ENCODE measurements around the gene NFKB1.
A peak's percentile ranks its signal among the peaks of the same experiment; 100 is the strongest.
"Not testable (repeated sequence)": the region's sequence is repeated elsewhere in the genome, so short reads cannot be mapped to it uniquely, and the experiment has no call there.

Gene NFKB1

DNA sequence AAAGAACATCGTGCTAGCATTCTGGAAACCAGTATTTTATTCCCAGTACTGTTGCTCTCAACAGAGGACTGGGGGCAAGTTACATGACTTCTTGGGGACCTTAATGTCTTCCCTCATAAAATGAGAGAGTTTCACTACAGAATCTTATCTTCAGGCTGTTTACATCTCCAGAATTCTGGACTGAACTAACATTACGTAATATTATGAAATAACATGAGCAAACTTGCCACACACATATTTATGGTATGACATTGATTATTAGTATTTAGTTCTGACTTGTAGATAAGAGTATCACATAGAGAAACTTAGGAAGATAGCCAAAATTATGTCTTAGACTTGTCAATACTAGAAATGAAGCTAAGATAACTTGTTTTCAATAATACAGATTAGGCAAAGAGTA, 68.0 kb downstream of the NFKB1 start:
- DNase-seq (ENCODE audit: low read depth in 1 of 2, low spot score in 1 of 2): peak in 1 of 2 experiments; percentile 38
- H3K27ac ChIP-seq (replicated peaks): no peak overlapping the region
- H3K4me3 ChIP-seq (replicated peaks; ENCODE audit: insufficient read depth, low read length): no peak overlapping the region
- no peaks in the 10 kb centered on the region for H3K27me3 ChIP-seq (ENCODE audit: insufficient read depth, poor library complexity, severe bottlenecking)
- TF ChIP-seq, protein P1, sequence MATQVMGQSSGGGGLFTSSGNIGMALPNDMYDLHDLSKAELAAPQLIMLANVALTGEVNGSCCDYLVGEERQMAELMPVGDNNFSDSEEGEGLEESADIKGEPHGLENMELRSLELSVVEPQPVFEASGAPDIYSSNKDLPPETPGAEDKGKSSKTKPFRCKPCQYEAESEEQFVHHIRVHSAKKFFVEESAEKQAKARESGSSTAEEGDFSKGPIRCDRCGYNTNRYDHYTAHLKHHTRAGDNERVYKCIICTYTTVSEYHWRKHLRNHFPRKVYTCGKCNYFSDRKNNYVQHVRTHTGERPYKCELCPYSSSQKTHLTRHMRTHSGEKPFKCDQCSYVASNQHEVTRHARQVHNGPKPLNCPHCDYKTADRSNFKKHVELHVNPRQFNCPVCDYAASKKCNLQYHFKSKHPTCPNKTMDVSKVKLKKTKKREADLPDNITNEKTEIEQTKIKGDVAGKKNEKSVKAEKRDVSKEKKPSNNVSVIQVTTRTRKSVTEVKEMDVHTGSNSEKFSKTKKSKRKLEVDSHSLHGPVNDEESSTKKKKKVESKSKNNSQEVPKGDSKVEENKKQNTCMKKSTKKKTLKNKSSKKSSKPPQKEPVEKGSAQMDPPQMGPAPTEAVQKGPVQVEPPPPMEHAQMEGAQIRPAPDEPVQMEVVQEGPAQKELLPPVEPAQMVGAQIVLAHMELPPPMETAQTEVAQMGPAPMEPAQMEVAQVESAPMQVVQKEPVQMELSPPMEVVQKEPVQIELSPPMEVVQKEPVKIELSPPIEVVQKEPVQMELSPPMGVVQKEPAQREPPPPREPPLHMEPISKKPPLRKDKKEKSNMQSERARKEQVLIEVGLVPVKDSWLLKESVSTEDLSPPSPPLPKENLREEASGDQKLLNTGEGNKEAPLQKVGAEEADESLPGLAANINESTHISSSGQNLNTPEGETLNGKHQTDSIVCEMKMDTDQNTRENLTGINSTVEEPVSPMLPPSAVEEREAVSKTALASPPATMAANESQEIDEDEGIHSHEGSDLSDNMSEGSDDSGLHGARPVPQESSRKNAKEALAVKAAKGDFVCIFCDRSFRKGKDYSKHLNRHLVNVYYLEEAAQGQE (IDR thresholded peaks at IDR 0.05; ENCODE audit: insufficient replicate concordance, low read depth): no peak

GRCh38 chr4:102570211-102570610, 69.1 kb downstream of the NFKB1 start:
- H3K27ac ChIP-seq (replicated peaks); DNase-seq (ENCODE audit: low read depth in 1 of 2, low spot score in 1 of 2); H3K4me3 ChIP-seq (replicated peaks; ENCODE audit: insufficient read depth, low read length); H3K27me3 ChIP-seq (ENCODE audit: insufficient read depth, poor library complexity, severe bottlenecking): not testable (repeated sequence)

- no peaks in the 10 kb centered on the region for H3K27me3 ChIP-seq (ENCODE audit: insufficient read depth, poor library complexity, severe bottlenecking)
- H3K4me3 ChIP-seq (replicated peaks; ENCODE audit: insufficient read depth, low read length): no peak overlapping the region
- TF ChIP-seq, protein P2, sequence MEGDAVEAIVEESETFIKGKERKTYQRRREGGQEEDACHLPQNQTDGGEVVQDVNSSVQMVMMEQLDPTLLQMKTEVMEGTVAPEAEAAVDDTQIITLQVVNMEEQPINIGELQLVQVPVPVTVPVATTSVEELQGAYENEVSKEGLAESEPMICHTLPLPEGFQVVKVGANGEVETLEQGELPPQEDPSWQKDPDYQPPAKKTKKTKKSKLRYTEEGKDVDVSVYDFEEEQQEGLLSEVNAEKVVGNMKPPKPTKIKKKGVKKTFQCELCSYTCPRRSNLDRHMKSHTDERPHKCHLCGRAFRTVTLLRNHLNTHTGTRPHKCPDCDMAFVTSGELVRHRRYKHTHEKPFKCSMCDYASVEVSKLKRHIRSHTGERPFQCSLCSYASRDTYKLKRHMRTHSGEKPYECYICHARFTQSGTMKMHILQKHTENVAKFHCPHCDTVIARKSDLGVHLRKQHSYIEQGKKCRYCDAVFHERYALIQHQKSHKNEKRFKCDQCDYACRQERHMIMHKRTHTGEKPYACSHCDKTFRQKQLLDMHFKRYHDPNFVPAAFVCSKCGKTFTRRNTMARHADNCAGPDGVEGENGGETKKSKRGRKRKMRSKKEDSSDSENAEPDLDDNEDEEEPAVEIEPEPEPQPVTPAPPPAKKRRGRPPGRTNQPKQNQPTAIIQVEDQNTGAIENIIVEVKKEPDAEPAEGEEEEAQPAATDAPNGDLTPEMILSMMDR (IDR thresholded peaks at IDR 0.05; ENCODE audit: insufficient read depth, low read length): no peak
- TF ChIP-seq, protein P1 (IDR thresholded peaks at IDR 0.05; ENCODE audit: insufficient replicate concordance, low read depth): no peak
- TF ChIP-seq GABPA (IDR thresholded peaks at IDR 0.05; ENCODE audit: low read depth) (no peak), SPI1 (IDR thresholded peaks at IDR 0.05; ENCODE audit: borderline replicate concordance, low read depth) (no peak), POLR2AphosphoS5 (IDR thresholded peaks at IDR 0.05; ENCODE audit: low read depth) (no peak)
- DNase-seq (ENCODE audit: low read depth in 1 of 2, low spot score in 1 of 2): no peak
- no peak overlapping the region for H3K27ac ChIP-seq (replicated peaks)
These were observed 71.3 kb downstream of the NFKB1 start for GRCh38 chr4:102572452-102572851.

- TF ChIP-seq POLR2AphosphoS5 (IDR thresholded peaks at IDR 0.05; ENCODE audit: low read depth): peak; percentile 42; the same call in 1 of the 2 replicates
- TF ChIP-seq, protein P2 (IDR thresholded peaks at IDR 0.05; ENCODE audit: insufficient read depth, low read length): no peak
- peak; percentile 62; the same call in 1 of the 2 replicates for TF ChIP-seq SPI1 (IDR thresholded peaks at IDR 0.05; ENCODE audit: borderline replicate concordance, low read depth)
- H3K4me3 ChIP-seq (replicated peaks; ENCODE audit: insufficient read depth, low read length): no peak overlapping the region
- H3K27me3 ChIP-seq (ENCODE audit: insufficient read depth, poor library complexity, severe bottlenecking): no peaks in the 10 kb centered on the region
- no peak overlapping the region for H3K27ac ChIP-seq (replicated peaks)
- DNase-seq (ENCODE audit: low read depth in 1 of 2, low spot score in 1 of 2): peak; percentile 20 to 83
These were observed 73.2 kb downstream of the NFKB1 start for GRCh38 chr4:102574317-102574716.

DNA sequence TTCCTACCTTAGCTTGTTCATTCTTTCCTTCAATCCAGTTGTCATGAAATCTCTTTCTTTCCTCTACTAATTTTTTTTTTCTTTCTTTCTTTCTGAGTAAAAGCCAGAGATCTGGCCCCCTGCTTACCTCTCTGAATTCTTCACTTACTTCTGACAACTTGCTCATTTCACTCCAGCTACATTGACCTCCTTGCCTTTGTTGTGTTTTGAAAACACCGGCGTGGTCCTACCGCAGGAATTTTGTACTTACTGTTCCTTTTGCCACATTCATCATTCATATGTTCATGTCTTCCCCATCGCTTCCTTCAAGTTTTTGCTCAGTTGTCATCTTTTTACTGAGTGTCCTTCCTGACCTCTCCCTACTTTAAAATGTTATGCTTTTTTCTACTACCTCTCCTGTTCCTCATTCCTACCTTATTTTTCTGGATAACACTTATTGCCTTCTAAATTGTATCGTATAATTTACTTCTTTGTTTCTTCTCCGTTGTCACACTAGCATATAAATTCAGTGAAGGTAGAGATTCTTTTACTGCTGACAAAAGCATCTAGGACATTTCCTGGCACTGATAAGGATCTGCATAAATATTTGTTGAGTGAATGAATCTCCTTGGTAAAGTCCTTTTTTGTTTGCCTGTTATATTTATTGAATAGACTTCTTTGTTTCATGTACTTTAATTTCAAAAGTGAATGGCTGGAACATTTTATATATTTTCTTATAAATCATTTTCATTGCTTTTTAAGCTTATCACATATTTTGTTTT, 74.4 kb downstream of the NFKB1 start:
- Histone ChIP-seq H3K27me3 (ENCODE audit: insufficient read depth, poor library complexity, severe bottlenecking) (no peaks in the 10 kb centered on the region), H3K4me3 (replicated peaks; ENCODE audit: insufficient read depth, low read length) (no peak overlapping the region), H3K27ac (replicated peaks) (no peak overlapping the region)
- no peak for DNase-seq (ENCODE audit: low read depth in 1 of 2, low spot score in 1 of 2)
- no peak for TF ChIP-seq POLR2AphosphoS5 (IDR thresholded peaks at IDR 0.05; ENCODE audit: low read depth)
- TF ChIP-seq, protein P1 (IDR thresholded peaks at IDR 0.05; ENCODE audit: insufficient replicate concordance, low read depth): no peak
- TF ChIP-seq SPI1 (IDR thresholded peaks at IDR 0.05; ENCODE audit: borderline replicate concordance, low read depth): no peak
- TF ChIP-seq, protein P2 (IDR thresholded peaks at IDR 0.05; ENCODE audit: insufficient read depth, low read length): no peak
- TF ChIP-seq GABPA (IDR thresholded peaks at IDR 0.05; ENCODE audit: low read depth): no peak
